NCI-H2171 (cell line): ENCODE measurements around the gene SCD5.

ENCODE experiments used
- DNase-seq: peaks from one replicate; lab custom pipeline; 2025; lab: John Stamatoyannopoulos, UW

The SCD5 gene

GRCh38 chr4:82726596-82726995 is 72.0 kb downstream of the SCD5 start:
- DNase-seq = no peak

GRCh38 chr4:82721819-82722423 is 76.7 kb downstream of the SCD5 start:
- no peak for DNase-seq

- DNase-seq = no peak
Measured at GRCh38 chr4:82718162-82718940, 80.2 kb downstream of the SCD5 start.

GRCh38 chr4:82715731-82716617 is 82.6 kb downstream of the SCD5 start:
- no peak for DNase-seq

- DNase-seq = no peak
Measured at GRCh38 chr4:82713856-82714255, 84.7 kb downstream of the SCD5 start.

- DNase-seq = no peak
Measured at GRCh38 chr4:82712561-82712960, 86.0 kb downstream of the SCD5 start.

GRCh38 chr4:82711158-82711785 is 87.3 kb downstream of the SCD5 start:
- DNase-seq = no peak

- DNase-seq = peak; percentile 14
Measured at GRCh38 chr4:82710197-82710929, 88.2 kb downstream of the SCD5 start.

GRCh38 chr4:82708982-82709381 is 89.6 kb downstream of the SCD5 start:
- no peak for DNase-seq

- no peak for DNase-seq
Measured at GRCh38 chr4:82706349-82707000, 92.1 kb downstream of the SCD5 start.

- DNase-seq = no peak
Measured at GRCh38 chr4:82705928-82706300, 92.7 kb downstream of the SCD5 start.

- DNase-seq = no peak
Measured at GRCh38 chr4:82705169-82705927, 93.2 kb downstream of the SCD5 start.

- no peak for DNase-seq
Measured at GRCh38 chr4:82704156-82704555, 94.4 kb downstream of the SCD5 start.

GRCh38 chr4:82698412-82698811 is 100.2 kb downstream of the SCD5 start:
- no peak for DNase-seq

GRCh38 chr4:82697561-82697960 is 101.0 kb downstream of the SCD5 start:
- no peak for DNase-seq

GRCh38 chr4:82696117-82696860 is 102.3 kb downstream of the SCD5 start:
- no peak for DNase-seq

- DNase-seq = no peak
Measured at GRCh38 chr4:82694892-82695291, 103.7 kb downstream of the SCD5 start.

- DNase-seq = no peak
Measured at GRCh38 chr4:82694046-82694445, 104.5 kb downstream of the SCD5 start.

- no peak for DNase-seq
Measured at GRCh38 chr4:82692101-82692780, 106.4 kb downstream of the SCD5 start.
